ENCODE measurements around the gene GUK1. TPM values are rescaled to one million over a fixed set of nuclear protein-coding genes. Genes with fewer than 3 reads are reported as not detected.

The GUK1 gene
- total and polyA plus RNA-seq, 4 experiments from 2014 or later: 179 to 488 (median 283) TPM

GRCh38 chr1:228099331-228099732 lies 40.7 kb upstream of the GUK1 start:
- H3K27me3 Mint-ChIP-seq: no peaks in the 10 kb centered on the region
- Histone ChIP-seq H3K27ac (ENCODE audit: low read depth, low read length) (no peak overlapping the region), H3K36me3 (ENCODE audit: insufficient read depth, low read length) (peaks cover 44% of the 10 kb centered on the region), H3K9me3 (ENCODE audit: control insufficient read depth in 1 of 2, low read length in 2 of 2) (peaks cover 0 to 6% of the 10 kb centered on the region in 2 donors), H3K4me3 (ENCODE audit: low read length in 2 of 2) (no peak overlapping the region), H3K27me3 (ENCODE audit: insufficient read depth, low read length) (no peaks in the 10 kb centered on the region), H3K4me1 (ENCODE audit: insufficient read depth, low read length) (peaks cover 36% of the 10 kb centered on the region)
- no peak for DNase-seq
- intact Hi-C loops (cut with micrococcal nuclease): no loop called here
- peaks cover 0 to 18% (median 9%) of the 10 kb centered on the region in 8 donors for H3K9me3 Mint-ChIP-seq
- H3K4me1 Mint-ChIP-seq: peaks cover 14 to 70% (median 43%) of the 10 kb centered on the region in 4 donors
- ChIA-PET POLR2A (ENCODE audit: partially characterized antibody) (interaction anchor here (1.0 to 12.8 kb wide), 2 partner anchors 9 to 13 kb away, joined by 4 to 146 read pairs; partner anchors contain the start of gene ARF1), CTCF (ENCODE audit: partially characterized antibody) (interaction anchor here (1.5 kb wide), 1 partner anchor 15 kb away, joined by 4 read pairs; no protein-coding TSS in a partner anchor)
- H3K4me3 Mint-ChIP-seq: peak overlapping the region in 1 of 8 donors; percentile 17
- peaks cover 35 to 60% of the 10 kb centered on the region in 2 donors for H3K36me3 Mint-ChIP-seq
- peak overlapping the region in 5 of 7 donors; percentile 9 to 93 (median 70) for H3K27ac Mint-ChIP-seq

DNA sequence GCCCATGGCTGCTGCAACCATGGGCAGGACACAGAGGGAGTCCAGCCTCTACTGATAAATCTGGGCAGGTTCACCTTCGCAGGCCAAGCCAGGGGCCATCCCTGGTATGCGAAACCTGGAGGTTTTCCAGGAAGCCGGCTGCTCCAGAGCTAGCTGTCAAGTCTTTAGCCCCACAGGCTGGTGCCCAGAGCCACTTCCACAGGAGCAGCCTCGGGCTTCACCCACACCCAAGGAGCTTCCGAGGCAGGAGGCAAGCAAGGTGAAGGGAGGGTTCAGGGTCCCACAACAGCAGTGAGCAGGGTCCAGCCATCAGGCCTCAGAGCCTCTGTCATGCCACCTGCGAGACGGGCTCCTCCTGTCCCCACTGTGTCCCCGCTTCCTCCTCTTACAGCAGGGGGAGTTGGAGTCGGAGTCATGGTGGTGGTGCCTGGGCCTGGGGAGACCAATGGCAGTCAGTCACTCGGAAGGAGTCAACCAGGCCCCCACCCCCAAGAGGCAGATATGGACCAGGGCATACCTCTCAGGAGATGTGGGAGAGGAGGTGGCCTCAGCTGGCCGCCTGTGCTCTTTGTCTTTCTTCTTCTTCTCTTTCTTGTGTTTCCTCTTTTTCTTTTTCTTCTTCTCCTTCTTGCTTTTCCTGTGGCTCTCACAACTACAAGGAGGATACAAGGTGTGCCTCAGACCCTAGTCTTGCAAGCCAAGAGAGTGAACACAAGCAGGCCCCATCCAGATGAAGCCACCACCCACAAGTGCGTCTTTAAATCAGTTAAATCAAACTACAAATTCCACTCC lies 39.1 kb upstream of the GUK1 start:
- H3K27ac Mint-ChIP-seq: peak overlapping the region; percentile 91 to 96 (median 93)
- H3K4me3 ChIP-seq (ENCODE audit: low read length in 2 of 2): no peak overlapping the region
- ChIA-PET CTCF (ENCODE audit: partially characterized antibody) (interaction anchor here (1.1 to 1.2 kb wide), 2 partner anchors 17 to 19 kb away, joined by 3 to 4 read pairs; partner anchors contain the start of gene ARF1), POLR2A (ENCODE audit: partially characterized antibody) (interaction anchor here (0.7 to 12.8 kb wide), 2 partner anchors 14 to 43 kb away, joined by 3 to 146 read pairs; partner anchors contain the start of gene ARF1)
- H3K9me3 Mint-ChIP-seq: peaks cover 0 to 9% (median 0%) of the 10 kb centered on the region in 8 donors
- peak overlapping the region; percentile 85 for H3K27ac ChIP-seq (ENCODE audit: low read depth, low read length)
- H3K4me1 ChIP-seq (ENCODE audit: insufficient read depth, low read length): peaks cover 26% of the 10 kb centered on the region
- no peaks in the 10 kb centered on the region for H3K9me3 ChIP-seq (ENCODE audit: control insufficient read depth in 1 of 2, low read length in 2 of 2)
- H3K36me3 Mint-ChIP-seq: peaks cover 19 to 46% of the 10 kb centered on the region in 2 donors
- DNase-seq: no peak
- no peaks in the 10 kb centered on the region for H3K27me3 ChIP-seq (ENCODE audit: insufficient read depth, low read length)
- H3K4me1 Mint-ChIP-seq: peaks cover 6 to 60% (median 35%) of the 10 kb centered on the region in 4 donors
- peaks cover 40% of the 10 kb centered on the region for H3K36me3 ChIP-seq (ENCODE audit: insufficient read depth, low read length)
- H3K4me3 Mint-ChIP-seq: peak overlapping the region; percentile 68 to 94 (median 80)
- intact Hi-C loops (cut with micrococcal nuclease): no loop called here
- no peaks in the 10 kb centered on the region for H3K27me3 Mint-ChIP-seq

GRCh38 chr1:228101614-228101993 lies 38.5 kb upstream of the GUK1 start:
- Mint-ChIP-seq H3K27ac (peak overlapping the region; percentile 91 to 96 (median 93)), H3K9me3 (peaks cover 0 to 9% (median 0%) of the 10 kb centered on the region in 8 donors), H3K36me3 (peaks cover 18 to 48% of the 10 kb centered on the region in 2 donors), H3K4me1 (peaks cover 6 to 59% (median 34%) of the 10 kb centered on the region in 4 donors), H3K4me3 (peak overlapping the region; percentile 68 to 94 (median 80)), H3K27me3 (no peaks in the 10 kb centered on the region)
- DNase-seq: peak in 4 of 5 donors; percentile 32 to 74 (median 40)
- H3K9me3 ChIP-seq (ENCODE audit: control insufficient read depth in 1 of 2, low read length in 2 of 2): no peaks in the 10 kb centered on the region
- no peaks in the 10 kb centered on the region for H3K27me3 ChIP-seq (ENCODE audit: insufficient read depth, low read length)
- H3K27ac ChIP-seq (ENCODE audit: low read depth, low read length): peak overlapping the region; percentile 85
- intact Hi-C loops (cut with micrococcal nuclease): no loop called here
- H3K4me1 ChIP-seq (ENCODE audit: insufficient read depth, low read length): peaks cover 20% of the 10 kb centered on the region
- ChIA-PET CTCF (ENCODE audit: partially characterized antibody) (interaction anchor here (1.1 to 1.2 kb wide), 2 partner anchors 18 to 19 kb away, joined by 3 to 4 read pairs; partner anchors contain the start of gene ARF1), POLR2A (ENCODE audit: partially characterized antibody) (interaction anchor here (0.7 to 12.8 kb wide), 3 partner anchors 15 to 336 kb away, joined by 3 to 146 read pairs (median 3); partner anchors contain the start of gene ARF1)
- peaks cover 43% of the 10 kb centered on the region for H3K36me3 ChIP-seq (ENCODE audit: insufficient read depth, low read length)
- H3K4me3 ChIP-seq (ENCODE audit: low read length in 2 of 2): peak overlapping the region in 1 of 2 donors; percentile 98

- POLR2A ChIA-PET (ENCODE audit: partially characterized antibody): interaction anchor here (0.6 to 12.8 kb wide), 4 partner anchors 16 to 336 kb away, joined by 3 to 146 read pairs (median 3); partner anchors contain the start of genes ARF1 and IBA57
- Histone ChIP-seq H3K36me3 (ENCODE audit: insufficient read depth, low read length) (peaks cover 41% of the 10 kb centered on the region), H3K9me3 (ENCODE audit: control insufficient read depth in 1 of 2, low read length in 2 of 2) (no peaks in the 10 kb centered on the region), H3K4me3 (ENCODE audit: low read length in 2 of 2) (peak overlapping the region; percentile 29 to 98), H3K4me1 (ENCODE audit: insufficient read depth, low read length) (peaks cover 20% of the 10 kb centered on the region), H3K27me3 (ENCODE audit: insufficient read depth, low read length) (no peaks in the 10 kb centered on the region), H3K27ac (ENCODE audit: low read depth, low read length) (peak overlapping the region; percentile 85)
- H3K27me3 Mint-ChIP-seq: no peaks in the 10 kb centered on the region
- H3K9me3 Mint-ChIP-seq: peaks cover 0 to 9% (median 0%) of the 10 kb centered on the region in 8 donors
- intact Hi-C loops (cut with micrococcal nuclease): no loop called here
- peaks cover 6 to 64% (median 32%) of the 10 kb centered on the region in 4 donors for H3K4me1 Mint-ChIP-seq
- H3K36me3 Mint-ChIP-seq: peaks cover 18 to 46% of the 10 kb centered on the region in 2 donors
- DNase-seq: peak; percentile 62 to 84 (median 65)
- H3K4me3 Mint-ChIP-seq: peak overlapping the region; percentile 82 to 94 (median 85)
- CTCF ChIA-PET (ENCODE audit: partially characterized antibody): interaction anchor here (1.1 to 1.2 kb wide), 2 partner anchors 18 to 20 kb away, joined by 3 to 4 read pairs; partner anchors contain the start of gene ARF1
- H3K27ac Mint-ChIP-seq: peak overlapping the region; percentile 87 to 97 (median 93)
These were observed 37.9 kb upstream of the GUK1 start for GRCh38 chr1:228101994-228102790.

GRCh38 chr1:228102791-228103620 lies 37.1 kb upstream of the GUK1 start, which contains the start of gene C1orf35:
C1orf35 (minus strand) TSS chr1:228103325; CDS start chr1:228103227, 98 bp downstream.
- Histone ChIP-seq H3K27ac (ENCODE audit: low read depth, low read length) (peak within 1 kb of the TSS; percentile 85), H3K27me3 (ENCODE audit: insufficient read depth, low read length) (no peaks in the 10 kb centered on the region), H3K4me3 (ENCODE audit: low read length in 2 of 2) (peak within 1 kb of the TSS; percentile 54 to 98), H3K36me3 (ENCODE audit: insufficient read depth, low read length) (peaks cover 33% of the 10 kb centered on the region), H3K4me1 (ENCODE audit: insufficient read depth, low read length) (peaks cover 25% of the 10 kb centered on the region), H3K9me3 (ENCODE audit: control insufficient read depth in 1 of 2, low read length in 2 of 2) (no peaks in the 10 kb centered on the region)
- peaks cover 6 to 61% (median 33%) of the 10 kb centered on the region in 4 donors for H3K4me1 Mint-ChIP-seq
- no peaks in the 10 kb centered on the region for H3K27me3 Mint-ChIP-seq
- intact Hi-C loops (cut with micrococcal nuclease): loop anchor here (1.0 kb wide), 3 partner anchors 21 to 62 kb away; partner anchors contain the start of genes ARF1, GUK1 and IBA57
- H3K4me3 Mint-ChIP-seq: peak within 1 kb of the TSS; percentile 90 to 95 (median 94)
- peaks cover 0 to 9% (median 0%) of the 10 kb centered on the region in 8 donors for H3K9me3 Mint-ChIP-seq
- DNase-seq: peak; percentile 93 to 95 (median 94)
- H3K36me3 Mint-ChIP-seq: peaks cover 11 to 40% of the 10 kb centered on the region in 2 donors
- H3K27ac Mint-ChIP-seq: peak within 1 kb of the TSS; percentile 93 to 97 (median 97)
- CTCF ChIA-PET (ENCODE audit: partially characterized antibody): no interaction called here
- POLR2A ChIA-PET (ENCODE audit: partially characterized antibody): interaction anchor here (1.3 to 2.6 kb wide), 2 partner anchors 20 to 63 kb away, joined by 7 to 13 read pairs; partner anchors contain the start of genes ARF1 and IBA57
